GM08714 (cell line): ENCODE data around the gene CTNND2.

Experiments used
- H3K4me3 ChIP-seq: fragments of 200-500 bp; sonication (Bioruptor generic); 2 replicates; pipeline ENCODE4 v1.5.1; 2014; ENCODE audit warnings: mild to moderate bottlenecking, low read length, inconsistent platforms
- ZNF274 ChIP-seq: IDR thresholded peaks from 2 replicates; pipeline ENCODE4 v1.6.1; 2012; ENCODE audit warnings: mild to moderate bottlenecking, low read depth, low read length

The CTNND2 gene

GRCh38 chr5:10987925-10988504, 916.2 kb downstream of the CTNND2 start:
- no peak overlapping the region for H3K4me3 ChIP-seq

GRCh38 chr5:10987276-10987924, 916.8 kb downstream of the CTNND2 start:
- no peak overlapping the region for H3K4me3 ChIP-seq
- no peak for TF ChIP-seq ZNF274

More at GRCh38 chr5:10987925-10988504, 916.2 kb downstream of the CTNND2 start:
- TF ChIP-seq ZNF274 = no peak

GRCh38 chr5:10985721-10986110, 918.5 kb downstream of the CTNND2 start:
- TF ChIP-seq ZNF274 = no peak
- H3K4me3 ChIP-seq = no peak overlapping the region

- no peak for TF ChIP-seq ZNF274
- H3K4me3 ChIP-seq = no peak overlapping the region
Measured at GRCh38 chr5:10985091-10985720, 919.0 kb downstream of the CTNND2 start.

GRCh38 chr5:10984021-10984715, 920.1 kb downstream of the CTNND2 start:
- no peak overlapping the region for H3K4me3 ChIP-seq
- TF ChIP-seq ZNF274 = no peak

- no peak overlapping the region for H3K4me3 ChIP-seq
Measured at GRCh38 chr5:10982626-10983025, 921.6 kb downstream of the CTNND2 start.

GRCh38 chr5:10981932-10982331, 922.3 kb downstream of the CTNND2 start:
- no peak for TF ChIP-seq ZNF274
- no peak overlapping the region for H3K4me3 ChIP-seq

More at GRCh38 chr5:10982626-10983025, 921.6 kb downstream of the CTNND2 start:
- TF ChIP-seq ZNF274 = no peak

GRCh38 chr5:10977011-10977410, 927.2 kb downstream of the CTNND2 start:
- no peak for TF ChIP-seq ZNF274

GRCh38 chr5:10975945-10976344, 928.3 kb downstream of the CTNND2 start:
- no peak for TF ChIP-seq ZNF274
- H3K4me3 ChIP-seq = no peak overlapping the region

More at GRCh38 chr5:10977011-10977410, 927.2 kb downstream of the CTNND2 start:
- H3K4me3 ChIP-seq = no peak overlapping the region

- no peak for TF ChIP-seq ZNF274
- no peak overlapping the region for H3K4me3 ChIP-seq
Measured at GRCh38 chr5:10974850-10975249, 929.4 kb downstream of the CTNND2 start.

- no peak for TF ChIP-seq ZNF274
Measured at GRCh38 chr5:10973316-10973715, 930.9 kb downstream of the CTNND2 start.

GRCh38 chr5:10969684-10970180, 934.5 kb downstream of the CTNND2 start:
- no peak for TF ChIP-seq ZNF274
- no peak overlapping the region for H3K4me3 ChIP-seq

More at GRCh38 chr5:10973316-10973715, 930.9 kb downstream of the CTNND2 start:
- no peak overlapping the region for H3K4me3 ChIP-seq

GRCh38 chr5:10964806-10965205, 939.4 kb downstream of the CTNND2 start:
- H3K4me3 ChIP-seq = no peak overlapping the region
- TF ChIP-seq ZNF274 = no peak

GRCh38 chr5:10958728-10959127, 945.5 kb downstream of the CTNND2 start:
- H3K4me3 ChIP-seq = no peak overlapping the region
- no peak for TF ChIP-seq ZNF274
